WTC11 (cell line): Measurements from ENCODE around the gene SRC.

Experiments used
- CBFB ChIP-seq: sonication (generic); formaldehyde crosslinking; IDR thresholded peaks from 2 replicates; pipeline ENCODE4 v1.8.1; 2022; ENCODE audit warnings: mild to moderate bottlenecking, low read depth, missing genetic modification reagents
- ELF4 ChIP-seq: sonication (generic); formaldehyde crosslinking; IDR thresholded peaks from 2 replicates; pipeline ENCODE4 v1.8.1; 2022; ENCODE audit warnings: low read depth, mild to moderate bottlenecking, moderate library complexity, missing genetic modification reagents
- EMX1 ChIP-seq: fragments of 250-450 bp; sonication (Bioruptor Pico); IDR thresholded peaks from 2 replicates; pipeline ENCODE4 v1.8.0; 2021; ENCODE audit warnings: mild to moderate bottlenecking
- TP53 ChIP-seq: sonication (generic); formaldehyde crosslinking; IDR thresholded peaks from 2 replicates; pipeline ENCODE4 v1.8.1; 2023; ENCODE audit warnings: mild to moderate bottlenecking, missing genetic modification reagents
- ZNF416 ChIP-seq: fragments of 250-450 bp; sonication (Bioruptor Pico); IDR thresholded peaks from 2 replicates; pipeline ENCODE4 v1.9.0; 2021; ENCODE audit warnings: mild to moderate bottlenecking, inconsistent platforms
- TF ChIP-seq, protein P1 (sequence below): fragments of 200-600 bp; IDR thresholded peaks from 2 replicates; pipeline ENCODE4 v1.8.0; 2022; ENCODE audit warnings: antibody characterized with exemption
- TF ChIP-seq, protein P2 (sequence below): sonication (generic); formaldehyde crosslinking; IDR thresholded peaks from 2 replicates; pipeline ENCODE4 v1.8.1; 2022; ENCODE audit warnings: low read depth, mild to moderate bottlenecking, moderate library complexity, missing genetic modification reagents, borderline replicate concordance
- TF ChIP-seq, protein P3 (sequence below): sonication (generic); formaldehyde crosslinking; IDR thresholded peaks from 2 replicates; pipeline ENCODE4 v1.8.0; 2022; ENCODE audit warnings: mild to moderate bottlenecking, missing genetic modification reagents
- TF ChIP-seq, protein P4 (sequence below): sonication (generic); formaldehyde crosslinking; conservative IDR thresholded peaks from 2 replicates; pipeline ENCODE4 v1.8.1; 2022; ENCODE audit warnings: mild to moderate bottlenecking, missing genetic modification reagents

DNA sequence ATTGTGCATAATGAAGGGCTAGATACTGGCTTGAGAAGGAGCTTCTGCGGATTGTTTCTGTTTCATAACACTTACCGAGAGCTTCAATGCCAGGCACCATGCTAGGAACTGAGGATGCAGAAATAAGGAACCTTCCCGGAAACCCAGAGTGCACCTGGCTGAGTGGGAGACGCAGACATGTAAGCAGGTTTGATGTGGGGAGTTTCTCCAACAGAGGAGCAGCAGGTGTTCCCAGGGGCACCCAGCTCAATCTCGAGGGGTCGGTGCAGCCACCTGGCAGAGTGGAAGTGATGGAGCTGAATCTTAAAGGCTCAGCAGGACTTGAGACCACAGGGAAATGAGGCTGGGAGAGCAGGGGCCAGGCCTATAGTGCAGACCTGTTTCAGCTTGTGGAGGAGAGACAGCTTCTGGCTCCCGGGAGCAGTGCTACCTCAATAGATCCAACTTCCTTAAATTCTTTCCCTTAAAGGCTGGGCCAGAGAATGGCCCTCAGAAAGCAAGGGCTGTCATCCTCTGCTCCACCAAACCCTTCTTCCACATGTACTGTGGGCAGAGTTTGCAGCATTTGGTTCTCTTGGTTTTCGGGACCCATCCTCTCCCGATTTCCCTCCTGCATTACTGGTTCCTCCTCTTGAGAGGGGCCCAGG is 27.8 kb upstream of the SRC start:
- TF ChIP-seq ZNF416 (CRISPR knock-in tag): no peak
- TF ChIP-seq EMX1 (CRISPR knock-in tag): no peak
- TF ChIP-seq, protein P1, sequence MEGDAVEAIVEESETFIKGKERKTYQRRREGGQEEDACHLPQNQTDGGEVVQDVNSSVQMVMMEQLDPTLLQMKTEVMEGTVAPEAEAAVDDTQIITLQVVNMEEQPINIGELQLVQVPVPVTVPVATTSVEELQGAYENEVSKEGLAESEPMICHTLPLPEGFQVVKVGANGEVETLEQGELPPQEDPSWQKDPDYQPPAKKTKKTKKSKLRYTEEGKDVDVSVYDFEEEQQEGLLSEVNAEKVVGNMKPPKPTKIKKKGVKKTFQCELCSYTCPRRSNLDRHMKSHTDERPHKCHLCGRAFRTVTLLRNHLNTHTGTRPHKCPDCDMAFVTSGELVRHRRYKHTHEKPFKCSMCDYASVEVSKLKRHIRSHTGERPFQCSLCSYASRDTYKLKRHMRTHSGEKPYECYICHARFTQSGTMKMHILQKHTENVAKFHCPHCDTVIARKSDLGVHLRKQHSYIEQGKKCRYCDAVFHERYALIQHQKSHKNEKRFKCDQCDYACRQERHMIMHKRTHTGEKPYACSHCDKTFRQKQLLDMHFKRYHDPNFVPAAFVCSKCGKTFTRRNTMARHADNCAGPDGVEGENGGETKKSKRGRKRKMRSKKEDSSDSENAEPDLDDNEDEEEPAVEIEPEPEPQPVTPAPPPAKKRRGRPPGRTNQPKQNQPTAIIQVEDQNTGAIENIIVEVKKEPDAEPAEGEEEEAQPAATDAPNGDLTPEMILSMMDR: no peak
- TF ChIP-seq, protein P2, sequence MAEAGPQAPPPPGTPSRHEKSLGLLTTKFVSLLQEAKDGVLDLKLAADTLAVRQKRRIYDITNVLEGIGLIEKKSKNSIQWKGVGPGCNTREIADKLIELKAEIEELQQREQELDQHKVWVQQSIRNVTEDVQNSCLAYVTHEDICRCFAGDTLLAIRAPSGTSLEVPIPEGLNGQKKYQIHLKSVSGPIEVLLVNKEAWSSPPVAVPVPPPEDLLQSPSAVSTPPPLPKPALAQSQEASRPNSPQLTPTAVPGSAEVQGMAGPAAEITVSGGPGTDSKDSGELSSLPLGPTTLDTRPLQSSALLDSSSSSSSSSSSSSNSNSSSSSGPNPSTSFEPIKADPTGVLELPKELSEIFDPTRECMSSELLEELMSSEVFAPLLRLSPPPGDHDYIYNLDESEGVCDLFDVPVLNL (CRISPR knock-in tag): no peak
- TF ChIP-seq, protein P3, sequence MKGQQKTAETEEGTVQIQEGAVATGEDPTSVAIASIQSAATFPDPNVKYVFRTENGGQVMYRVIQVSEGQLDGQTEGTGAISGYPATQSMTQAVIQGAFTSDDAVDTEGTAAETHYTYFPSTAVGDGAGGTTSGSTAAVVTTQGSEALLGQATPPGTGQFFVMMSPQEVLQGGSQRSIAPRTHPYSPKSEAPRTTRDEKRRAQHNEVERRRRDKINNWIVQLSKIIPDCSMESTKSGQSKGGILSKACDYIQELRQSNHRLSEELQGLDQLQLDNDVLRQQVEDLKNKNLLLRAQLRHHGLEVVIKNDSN (CRISPR knock-in tag): no peak
- no peak for TF ChIP-seq CBFB (CRISPR knock-in tag)
- no peak for TF ChIP-seq ELF4 (CRISPR knock-in tag)
- TF ChIP-seq TP53 (CRISPR knock-in tag): no peak
- TF ChIP-seq, protein P4, sequence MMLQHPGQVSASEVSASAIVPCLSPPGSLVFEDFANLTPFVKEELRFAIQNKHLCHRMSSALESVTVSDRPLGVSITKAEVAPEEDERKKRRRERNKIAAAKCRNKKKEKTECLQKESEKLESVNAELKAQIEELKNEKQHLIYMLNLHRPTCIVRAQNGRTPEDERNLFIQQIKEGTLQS: no peak
